Peyer's patch (tissue), 4 donors: ENCODE measurements around the gene STMND1. TPM values are rescaled to one million over a fixed set of nuclear protein-coding genes. Genes with fewer than 3 reads are reported as not detected.

Experiments
- DNase-seq, 3 donors: peaks; one replicate each; pipeline ENCODE4 v3.0.0-alpha.2; 2017 to 2019
- H3K27ac ChIP-seq, 4 donors: fragments of 200-600 bp; sonication (generic); one replicate each; pipeline ENCODE4 v1.5.1; 2016 to 2019
- H3K27me3 ChIP-seq, 2 donors: fragments of 200-600 bp; sonication (generic); one replicate each; pipeline ENCODE4 v1.5.1; 2019
- H3K36me3 ChIP-seq, 3 donors: fragments of 200-600 bp; sonication (generic); one replicate each; pipeline ENCODE4 v1.5.1; 2016 to 2019
- H3K4me1 ChIP-seq, 4 donors: fragments of 200-600 bp; sonication (generic); one replicate each; pipeline ENCODE4 v1.5.1; 2016 to 2019
- H3K4me3 ChIP-seq, 4 donors: fragments of 200-600 bp; sonication (generic); 1 replicate in 3 of 4; 2 replicates in 1 of 4; pipeline ENCODE4 v1.5.1; 2016 to 2019; ENCODE audit warnings: mild to moderate bottlenecking in 1 of 4
- H3K9me3 ChIP-seq, 4 donors: fragments of 200-600 bp; sonication (generic); one replicate each; pipeline ENCODE4 v1.5.1; 2016 to 2019; ENCODE audit warnings: mild to moderate bottlenecking in 1 of 4
- POLR2A ChIP-seq, 2 donors: fragments of 450-650 bp; IDR thresholded peaks; one replicate each; pipeline ENCODE4 v1.5.1; 2017; ENCODE audit warnings: antibody characterized with exemption in 2 of 2, mild to moderate bottlenecking in 2 of 2, moderate library complexity in 2 of 2
- total RNA-seq, 4 donors: library from RNA; depleted of rRNA; stranded (reverse); fragments of >200 nt; gene quantifications; one replicate each; pipeline ENCODE4 v1.1.0, GENCODE V29; 2016
- TF ChIP-seq, protein P1 (sequence below), 6 experiments: fragments of 450-650 bp in 4 of 6; fragments of 200-600 bp in 2 of 6; sonication (generic) in 1 of 6; IDR thresholded peaks; one replicate each; pipeline ENCODE4 v1.5.1; 2017 to 2019; ENCODE audit warnings: antibody characterized with exemption in 6 of 6, mild to moderate bottlenecking in 3 of 6, moderate library complexity in 1 of 6

Gene STMND1
- total RNA-seq, 4 donors from 2014 or later = not detected

GRCh38 chr6:17152703-17153102, 50.9 kb downstream of the STMND1 start:
- no peak overlapping the region for H3K4me3 ChIP-seq
- H3K9me3 ChIP-seq = no peaks in the 10 kb centered on the region
- H3K36me3 ChIP-seq = no peaks in the 10 kb centered on the region
- H3K4me1 ChIP-seq = no peaks in the 10 kb centered on the region
- no peak for DNase-seq
- no peak overlapping the region for H3K27ac ChIP-seq
- no peaks in the 10 kb centered on the region for H3K27me3 ChIP-seq
- TF ChIP-seq, protein P1, sequence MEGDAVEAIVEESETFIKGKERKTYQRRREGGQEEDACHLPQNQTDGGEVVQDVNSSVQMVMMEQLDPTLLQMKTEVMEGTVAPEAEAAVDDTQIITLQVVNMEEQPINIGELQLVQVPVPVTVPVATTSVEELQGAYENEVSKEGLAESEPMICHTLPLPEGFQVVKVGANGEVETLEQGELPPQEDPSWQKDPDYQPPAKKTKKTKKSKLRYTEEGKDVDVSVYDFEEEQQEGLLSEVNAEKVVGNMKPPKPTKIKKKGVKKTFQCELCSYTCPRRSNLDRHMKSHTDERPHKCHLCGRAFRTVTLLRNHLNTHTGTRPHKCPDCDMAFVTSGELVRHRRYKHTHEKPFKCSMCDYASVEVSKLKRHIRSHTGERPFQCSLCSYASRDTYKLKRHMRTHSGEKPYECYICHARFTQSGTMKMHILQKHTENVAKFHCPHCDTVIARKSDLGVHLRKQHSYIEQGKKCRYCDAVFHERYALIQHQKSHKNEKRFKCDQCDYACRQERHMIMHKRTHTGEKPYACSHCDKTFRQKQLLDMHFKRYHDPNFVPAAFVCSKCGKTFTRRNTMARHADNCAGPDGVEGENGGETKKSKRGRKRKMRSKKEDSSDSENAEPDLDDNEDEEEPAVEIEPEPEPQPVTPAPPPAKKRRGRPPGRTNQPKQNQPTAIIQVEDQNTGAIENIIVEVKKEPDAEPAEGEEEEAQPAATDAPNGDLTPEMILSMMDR (IDR thresholded peaks at IDR 0.05) = no peak
- TF ChIP-seq POLR2A (IDR thresholded peaks at IDR 0.05) = no peak

DNA sequence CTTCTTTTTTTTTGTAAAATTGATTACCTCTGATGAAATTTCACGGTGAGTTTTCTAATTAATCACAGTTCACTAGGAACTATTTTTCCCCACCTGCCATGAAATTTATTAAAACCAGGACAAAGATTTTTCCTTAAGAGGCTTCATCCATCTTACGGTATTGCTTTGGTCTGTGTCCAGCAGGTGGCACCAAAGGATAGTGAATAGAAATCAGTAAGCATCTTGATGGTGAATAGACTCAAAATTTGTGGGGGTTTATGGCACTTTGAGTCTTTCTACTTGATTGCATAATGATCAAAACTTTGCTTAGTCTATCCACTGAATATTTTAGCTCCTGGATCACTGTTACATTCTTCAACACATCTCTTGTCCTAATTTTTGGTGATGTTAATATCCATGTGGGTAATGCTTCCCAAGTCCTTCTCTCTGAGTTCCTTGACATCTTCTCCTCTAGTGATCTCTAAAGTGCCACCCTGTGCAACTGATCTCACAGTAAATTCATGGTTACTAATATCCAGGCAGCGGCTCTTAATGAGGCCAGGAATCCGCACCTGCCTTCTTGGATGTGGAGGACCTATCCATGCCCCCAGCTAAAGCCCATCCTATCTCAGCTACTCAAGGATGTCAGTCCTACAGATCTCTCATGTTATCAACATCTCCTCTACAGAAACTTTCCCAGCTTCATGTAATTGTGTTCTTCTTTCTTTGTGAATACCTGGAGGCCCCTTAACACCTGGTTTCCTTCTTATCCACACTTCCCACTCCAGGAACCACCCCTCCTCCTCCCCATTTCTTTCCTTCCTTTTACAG, 54.5 kb downstream of the STMND1 start:
- Histone ChIP-seq H3K27ac (no peak overlapping the region), H3K4me3 (no peak overlapping the region), H3K36me3 (no peaks in the 10 kb centered on the region), H3K4me1 (peaks cover 0 to 10% (median 0%) of the 10 kb centered on the region in 4 donors), H3K27me3 (no peaks in the 10 kb centered on the region), H3K9me3 (no peaks in the 10 kb centered on the region)
- no peak for TF ChIP-seq POLR2A (IDR thresholded peaks at IDR 0.05)
- TF ChIP-seq, protein P1 (IDR thresholded peaks at IDR 0.05) = peak; percentile 27 to 89 (median 78)
- peak in 2 of 3 donors; percentile 53 to 89 for DNase-seq

GRCh38 chr6:17156966-17157365, 55.1 kb downstream of the STMND1 start:
- no peaks in the 10 kb centered on the region for H3K36me3 ChIP-seq
- H3K4me1 ChIP-seq = peaks cover 0 to 10% (median 0%) of the 10 kb centered on the region in 4 donors
- H3K9me3 ChIP-seq = no peaks in the 10 kb centered on the region
- no peak for DNase-seq
- TF ChIP-seq, protein P1 (IDR thresholded peaks at IDR 0.05) = no peak
- TF ChIP-seq POLR2A (IDR thresholded peaks at IDR 0.05) = no peak
- H3K27ac ChIP-seq = no peak overlapping the region
- no peak overlapping the region for H3K4me3 ChIP-seq
- no peaks in the 10 kb centered on the region for H3K27me3 ChIP-seq

- TF ChIP-seq, protein P1 (IDR thresholded peaks at IDR 0.05) = no peak
- TF ChIP-seq POLR2A (IDR thresholded peaks at IDR 0.05) = no peak
- peaks cover 0 to 10% (median 0%) of the 10 kb centered on the region in 4 donors for H3K4me1 ChIP-seq
- no peaks in the 10 kb centered on the region for H3K9me3 ChIP-seq
- DNase-seq = no peak
- no peaks in the 10 kb centered on the region for H3K27me3 ChIP-seq
- no peak overlapping the region for H3K4me3 ChIP-seq
- no peak overlapping the region for H3K27ac ChIP-seq
- no peaks in the 10 kb centered on the region for H3K36me3 ChIP-seq
Observed at GRCh38 chr6:17157617-17158016, 55.8 kb downstream of the STMND1 start.

DNA sequence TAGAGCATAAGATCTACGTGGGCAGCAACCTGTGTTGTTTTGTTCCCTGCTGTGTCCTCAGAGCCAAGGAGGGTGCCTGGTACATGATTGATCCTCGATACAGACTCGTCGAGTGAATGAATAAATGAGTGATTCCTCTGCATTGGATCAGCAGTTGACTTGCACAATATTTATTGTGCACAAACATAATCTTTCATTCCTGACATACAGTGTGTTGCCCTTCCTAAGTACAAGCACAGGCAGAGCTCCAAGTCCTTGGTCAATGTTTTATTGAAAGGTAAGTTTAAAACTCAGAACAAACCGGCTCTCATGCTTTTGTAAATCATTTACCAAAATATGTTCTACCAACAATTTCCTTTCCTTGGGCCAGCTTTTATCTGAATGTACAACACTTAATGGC, 57.4 kb downstream of the STMND1 start:
- peak overlapping the region in 1 of 4 donors; percentile 31 for H3K27ac ChIP-seq
- no peaks in the 10 kb centered on the region for H3K36me3 ChIP-seq
- H3K4me3 ChIP-seq = no peak overlapping the region
- H3K9me3 ChIP-seq = no peaks in the 10 kb centered on the region
- TF ChIP-seq, protein P1 (IDR thresholded peaks at IDR 0.05) = no peak
- TF ChIP-seq POLR2A (IDR thresholded peaks at IDR 0.05) = no peak
- peaks cover 0 to 10% (median 0%) of the 10 kb centered on the region in 4 donors for H3K4me1 ChIP-seq
- DNase-seq = no peak
- no peaks in the 10 kb centered on the region for H3K27me3 ChIP-seq
